Endodermal cell (in vitro differentiated cells): ENCODE measurements around the gene STX17. TPM values are rescaled to one million over a fixed set of nuclear protein-coding genes. Genes with fewer than 3 reads are reported as not detected.

ENCODE experiments used
- DNase-seq: peaks from one replicate; pipeline ENCODE4 v3.0.0-alpha.2; 2017
- H3K27ac ChIP-seq: 2 replicates; pipeline ENCODE4 v1.5.1; 2013; ENCODE audit warnings: mild to moderate bottlenecking, low read depth, low read length, moderate library complexity
- H3K27me3 ChIP-seq: 2 replicates; pipeline ENCODE4 v1.6.1; 2013; ENCODE audit warnings: mild to moderate bottlenecking, low read length, moderate library complexity; ENCODE audit not compliant: insufficient read depth, control insufficient read depth, poor library complexity, severe bottlenecking
- H3K36me3 ChIP-seq: 2 replicates; pipeline ENCODE4 v1.7.0; 2013; ENCODE audit warnings: mild to moderate bottlenecking, low read length, moderate library complexity; ENCODE audit not compliant: control insufficient read depth, insufficient read depth
- H3K4me1 ChIP-seq: one replicate; pipeline ENCODE4 v1.7.0; 2013; ENCODE audit warnings: low read length; ENCODE audit not compliant: control insufficient read depth, insufficient read depth
- H3K4me3 ChIP-seq: 2 replicates; pipeline ENCODE4 v1.5.1; 2013; ENCODE audit warnings: mild to moderate bottlenecking, low read length, moderate library complexity
- H3K9ac ChIP-seq: 2 replicates; pipeline ENCODE4 v1.6.1; 2013; ENCODE audit warnings: mild to moderate bottlenecking, low read length, moderate library complexity; ENCODE audit not compliant: poor library complexity, severe bottlenecking; ENCODE audit errors: extremely low read depth
- H3K9me3 ChIP-seq: 2 replicates; pipeline ENCODE4 v1.6.1; 2013; ENCODE audit warnings: mild to moderate bottlenecking, low read length, moderate library complexity; ENCODE audit not compliant: control insufficient read depth
- H3K27ac Mint-ChIP-seq: 2 replicates; pipeline ENCODE4 v1.8.0; 2020; ENCODE audit warnings: mixed read lengths
- H3K27me3 Mint-ChIP-seq: 2 replicates; pipeline ENCODE4 v1.8.0; 2021; ENCODE audit warnings: mild to moderate bottlenecking, mixed read lengths; ENCODE audit not compliant: insufficient read depth
- H3K36me3 Mint-ChIP-seq: 2 replicates; pipeline ENCODE4 v1.8.0; 2020; ENCODE audit warnings: low read depth, mixed read lengths
- H3K4me1 Mint-ChIP-seq: 2 replicates; pipeline ENCODE4 v1.8.0; 2020; ENCODE audit warnings: mixed read lengths
- H3K4me3 Mint-ChIP-seq: 2 replicates; pipeline ENCODE4 v1.8.0; 2020; ENCODE audit warnings: mild to moderate bottlenecking, moderate library complexity, mixed read lengths
- H3K9me3 Mint-ChIP-seq: 2 replicates; pipeline ENCODE4 v1.8.0; 2020; ENCODE audit warnings: mild to moderate bottlenecking, mixed read lengths
- WGBS, 2 experiments: methylation state at CpG; one replicate each; pipeline versions ENCODE4 v1.1.5 to v1.1.7; 2013; ENCODE audit warnings: missing lambda C conversion rate in 2 of 2, mixed read lengths in 1 of 2; ENCODE audit not compliant: insufficient coverage in 1 of 2, insufficient read length in 1 of 2; 5-methylcytosine and 5-hydroxymethylcytosine counted together
- total RNA-seq, 2 donors: library from RNA; stranded (reverse); fragmentation: NEBNext Ultra II Directional in 1 of 2; extraction: Animal tissue kit (Norgen Biotek cat#: 25700) in 1 of 2; gene quantifications; 2 replicates in 1 of 2; 3 replicates in 1 of 2; pipeline ENCODE4 v1.2.1, GENCODE V29; 2021
- TF ChIP-seq, protein P1 (sequence below): fragments of 200-600 bp; sonication (generic); conservative IDR thresholded peaks from 2 replicates; pipeline ENCODE4 v1.5.0; 2021; ENCODE audit warnings: antibody characterized with exemption, mild to moderate bottlenecking

STX17 gene
- total RNA-seq, 2 donors from 2014 or later, result 31.6 to 47.4 TPM

DNA sequence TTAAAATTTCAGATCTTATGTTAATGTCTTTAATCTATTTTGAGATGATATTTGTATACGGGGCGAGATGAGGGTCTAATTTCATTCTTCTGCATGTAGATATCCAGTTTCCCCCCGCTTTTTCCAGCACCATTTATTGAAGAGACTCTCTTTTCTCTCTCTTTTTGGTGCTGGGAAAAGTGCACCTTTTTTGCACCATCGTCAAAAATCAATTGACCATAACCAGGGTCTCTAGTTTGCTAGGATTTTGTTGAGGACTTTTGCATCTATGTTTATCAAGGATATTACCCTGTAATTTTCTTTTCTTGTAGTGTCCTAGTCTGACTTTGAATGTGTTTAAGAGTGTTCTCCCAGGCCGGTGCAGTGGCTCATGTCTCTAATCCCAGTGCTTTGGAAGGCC lies 93.3 kb downstream of the STX17 start:
- Histone ChIP-seq H3K36me3 (peaks cover 27% of the 10 kb centered on the region), H3K9ac (no peak overlapping the region), H3K9me3 (peaks cover 30% of the 10 kb centered on the region), H3K4me3 (no peak overlapping the region), H3K27me3 (no peaks in the 10 kb centered on the region), H3K27ac (no peak overlapping the region), H3K4me1 (no peaks in the 10 kb centered on the region)
- 95 to 100% methylated on average over 1 to 5 of the region's 5 CpGs for WGBS, 2 experiments
- H3K27ac Mint-ChIP-seq, result no peak overlapping the region
- no peak for DNase-seq
- H3K27me3 Mint-ChIP-seq, result no peaks in the 10 kb centered on the region
- H3K36me3 Mint-ChIP-seq, result peaks cover 72% of the 10 kb centered on the region
- no peak overlapping the region for H3K4me3 Mint-ChIP-seq
- H3K9me3 Mint-ChIP-seq, result peaks cover 23% of the 10 kb centered on the region
- TF ChIP-seq, protein P1, sequence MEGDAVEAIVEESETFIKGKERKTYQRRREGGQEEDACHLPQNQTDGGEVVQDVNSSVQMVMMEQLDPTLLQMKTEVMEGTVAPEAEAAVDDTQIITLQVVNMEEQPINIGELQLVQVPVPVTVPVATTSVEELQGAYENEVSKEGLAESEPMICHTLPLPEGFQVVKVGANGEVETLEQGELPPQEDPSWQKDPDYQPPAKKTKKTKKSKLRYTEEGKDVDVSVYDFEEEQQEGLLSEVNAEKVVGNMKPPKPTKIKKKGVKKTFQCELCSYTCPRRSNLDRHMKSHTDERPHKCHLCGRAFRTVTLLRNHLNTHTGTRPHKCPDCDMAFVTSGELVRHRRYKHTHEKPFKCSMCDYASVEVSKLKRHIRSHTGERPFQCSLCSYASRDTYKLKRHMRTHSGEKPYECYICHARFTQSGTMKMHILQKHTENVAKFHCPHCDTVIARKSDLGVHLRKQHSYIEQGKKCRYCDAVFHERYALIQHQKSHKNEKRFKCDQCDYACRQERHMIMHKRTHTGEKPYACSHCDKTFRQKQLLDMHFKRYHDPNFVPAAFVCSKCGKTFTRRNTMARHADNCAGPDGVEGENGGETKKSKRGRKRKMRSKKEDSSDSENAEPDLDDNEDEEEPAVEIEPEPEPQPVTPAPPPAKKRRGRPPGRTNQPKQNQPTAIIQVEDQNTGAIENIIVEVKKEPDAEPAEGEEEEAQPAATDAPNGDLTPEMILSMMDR, result no peak
- H3K4me1 Mint-ChIP-seq, result peaks cover 19% of the 10 kb centered on the region

DNA sequence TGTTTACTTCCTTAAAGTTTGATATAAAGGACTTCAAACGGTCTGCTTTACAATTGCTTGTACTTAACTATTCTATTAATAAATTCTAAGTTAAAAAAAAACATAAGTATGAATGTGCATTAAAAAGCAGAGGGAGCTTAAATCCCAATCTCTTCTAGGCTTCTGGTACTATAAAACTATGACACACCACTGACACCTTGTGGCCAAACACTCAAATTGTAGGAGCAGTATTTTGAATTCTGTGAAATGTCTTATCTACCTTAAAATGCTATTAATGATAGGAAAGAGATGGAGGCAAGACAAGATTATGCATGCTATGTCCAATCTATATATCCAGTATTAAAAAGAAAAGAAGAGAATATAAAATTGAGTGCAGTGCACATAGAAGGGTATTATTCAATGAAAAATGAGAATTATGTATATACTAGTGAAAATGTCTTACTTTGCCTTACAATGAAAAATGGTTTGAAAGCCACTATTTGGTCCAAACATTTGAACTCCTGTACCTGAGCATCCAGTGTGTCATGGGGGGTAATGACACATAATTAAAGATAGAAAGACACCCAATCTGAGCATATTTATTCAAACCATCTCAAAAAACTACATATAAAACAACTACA lies 104.7 kb downstream of the STX17 start:
- TF ChIP-seq, protein P1, result peak; percentile 93
- Histone ChIP-seq H3K27me3 (no peaks in the 10 kb centered on the region), H3K4me1 (no peaks in the 10 kb centered on the region), H3K9ac (no peak overlapping the region), H3K9me3 (peaks cover 8% of the 10 kb centered on the region), H3K27ac (no peak overlapping the region), H3K36me3 (peaks cover 19% of the 10 kb centered on the region), H3K4me3 (no peak overlapping the region)
- no peak overlapping the region for H3K27ac Mint-ChIP-seq
- H3K4me1 Mint-ChIP-seq, result no peaks in the 10 kb centered on the region
- WGBS, 2 experiments, result no CpG with 5 or more reads among the region's 1 CpG
- H3K27me3 Mint-ChIP-seq, result no peaks in the 10 kb centered on the region
- H3K9me3 Mint-ChIP-seq, result no peaks in the 10 kb centered on the region
- no peak overlapping the region for H3K4me3 Mint-ChIP-seq
- H3K36me3 Mint-ChIP-seq, result peaks cover 5% of the 10 kb centered on the region
- peak; percentile 60 for DNase-seq

GRCh38 chr9:100012279-100012678 lies 105.8 kb downstream of the STX17 start:
- no peak overlapping the region for H3K4me3 ChIP-seq
- no peak overlapping the region for H3K27ac Mint-ChIP-seq
- H3K9me3 ChIP-seq, result peaks cover 8% of the 10 kb centered on the region
- H3K27ac ChIP-seq, result no peak overlapping the region
- no peaks in the 10 kb centered on the region for H3K9me3 Mint-ChIP-seq
- peaks cover 9% of the 10 kb centered on the region for H3K36me3 ChIP-seq
- no peaks in the 10 kb centered on the region for H3K27me3 Mint-ChIP-seq
- DNase-seq, result no peak
- no peak overlapping the region for H3K9ac ChIP-seq
- H3K36me3 Mint-ChIP-seq, result peaks cover 5% of the 10 kb centered on the region
- H3K4me1 ChIP-seq, result no peaks in the 10 kb centered on the region
- H3K27me3 ChIP-seq, result no peaks in the 10 kb centered on the region
- no peak overlapping the region for H3K4me3 Mint-ChIP-seq
- TF ChIP-seq, protein P1, result no peak
- peaks cover 2% of the 10 kb centered on the region for H3K4me1 Mint-ChIP-seq
